Gastrocnemius medialis (tissue), 4 donors: ENCODE measurements around the gene PSD.

Experiments
- POLR2A ChIP-seq, 2 donors: fragments of 450-650 bp; IDR thresholded peaks; one replicate each; pipeline ENCODE4 v1.6.1; 2017; ENCODE audit warnings: antibody characterized with exemption in 2 of 2, mild to moderate bottlenecking in 2 of 2, moderate library complexity in 2 of 2
- TF ChIP-seq, protein P1 (sequence below), 5 experiments: fragments of 450-650 bp in 3 of 5; fragments of 200-600 bp in 2 of 5; sonication (generic) in 2 of 5; IDR thresholded peaks in 4 of 5; conservative IDR thresholded peaks in 1 of 5; 1 replicate in 4 of 5; 2 replicates in 1 of 5; pipeline ENCODE4 v1.5.1; 2016 to 2019; ENCODE audit warnings: antibody characterized with exemption in 5 of 5, mild to moderate bottlenecking in 3 of 5, moderate library complexity in 3 of 5

DNA sequence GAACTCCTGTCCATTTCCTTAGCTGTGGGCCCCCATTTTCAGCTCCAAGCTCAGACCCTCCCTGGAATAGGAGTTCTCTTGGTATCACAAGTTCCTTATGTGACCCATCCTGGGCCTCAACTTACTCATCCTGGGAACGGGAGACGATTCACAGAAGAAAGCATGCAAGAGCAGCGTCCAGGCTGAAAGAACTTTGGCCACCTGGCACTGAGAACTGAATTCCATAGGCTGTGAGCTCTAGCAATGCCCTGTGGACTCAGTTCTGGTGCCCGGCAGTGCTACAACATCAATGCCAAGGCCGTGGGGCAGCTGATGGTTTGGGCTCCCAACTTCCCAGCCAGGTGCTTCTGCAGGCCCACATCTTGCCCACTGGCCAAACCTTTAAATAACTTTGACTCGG is 17.7 kb upstream of the PSD start:
- TF ChIP-seq, protein P1, sequence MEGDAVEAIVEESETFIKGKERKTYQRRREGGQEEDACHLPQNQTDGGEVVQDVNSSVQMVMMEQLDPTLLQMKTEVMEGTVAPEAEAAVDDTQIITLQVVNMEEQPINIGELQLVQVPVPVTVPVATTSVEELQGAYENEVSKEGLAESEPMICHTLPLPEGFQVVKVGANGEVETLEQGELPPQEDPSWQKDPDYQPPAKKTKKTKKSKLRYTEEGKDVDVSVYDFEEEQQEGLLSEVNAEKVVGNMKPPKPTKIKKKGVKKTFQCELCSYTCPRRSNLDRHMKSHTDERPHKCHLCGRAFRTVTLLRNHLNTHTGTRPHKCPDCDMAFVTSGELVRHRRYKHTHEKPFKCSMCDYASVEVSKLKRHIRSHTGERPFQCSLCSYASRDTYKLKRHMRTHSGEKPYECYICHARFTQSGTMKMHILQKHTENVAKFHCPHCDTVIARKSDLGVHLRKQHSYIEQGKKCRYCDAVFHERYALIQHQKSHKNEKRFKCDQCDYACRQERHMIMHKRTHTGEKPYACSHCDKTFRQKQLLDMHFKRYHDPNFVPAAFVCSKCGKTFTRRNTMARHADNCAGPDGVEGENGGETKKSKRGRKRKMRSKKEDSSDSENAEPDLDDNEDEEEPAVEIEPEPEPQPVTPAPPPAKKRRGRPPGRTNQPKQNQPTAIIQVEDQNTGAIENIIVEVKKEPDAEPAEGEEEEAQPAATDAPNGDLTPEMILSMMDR (IDR thresholded peaks at IDR 0.05 in 4 of 5, conservative IDR thresholded peaks at IDR 0.05 in 1 of 5), result no peak
- no peak for TF ChIP-seq POLR2A (IDR thresholded peaks at IDR 0.05)
